Testis (tissue), 2 donors: ENCODE results near the gene NGLY1.

Source experiments
- POLR2A ChIP-seq: fragments of 450-650 bp; IDR thresholded peaks from one replicate; pipeline ENCODE4 v1.6.1; 2017; ENCODE audit warnings: antibody characterized with exemption, mild to moderate bottlenecking, moderate library complexity
- TF ChIP-seq, protein P1 (sequence below), 3 experiments: fragments of 450-650 bp in 2 of 3; fragments of 200-600 bp in 1 of 3; sonication (generic) in 1 of 3; IDR thresholded peaks; one replicate each; pipeline ENCODE4 v1.5.1; 2016 to 2019; ENCODE audit warnings: antibody characterized with exemption in 3 of 3, mild to moderate bottlenecking in 2 of 3, moderate library complexity in 1 of 3

DNA sequence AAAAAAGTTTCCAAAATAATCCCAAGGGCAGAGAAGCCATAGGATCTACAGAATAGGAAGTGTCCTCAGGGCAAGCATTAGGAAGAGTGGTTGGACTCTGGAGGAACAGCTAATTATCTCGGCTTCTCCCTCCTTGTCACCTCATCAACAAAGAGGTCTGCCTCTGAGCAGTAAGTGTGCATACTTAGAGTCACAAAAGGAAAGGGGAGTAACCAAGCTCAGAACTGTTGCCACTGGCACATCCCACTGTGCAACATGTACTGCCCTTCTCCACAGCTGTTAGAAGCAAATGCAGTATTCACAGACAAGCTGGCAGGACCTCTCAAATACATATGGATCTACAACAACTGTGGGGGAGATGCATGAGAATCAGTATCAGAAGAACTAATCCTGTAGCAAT, 31.5 kb downstream of the NGLY1 start:
- TF ChIP-seq, protein P1, sequence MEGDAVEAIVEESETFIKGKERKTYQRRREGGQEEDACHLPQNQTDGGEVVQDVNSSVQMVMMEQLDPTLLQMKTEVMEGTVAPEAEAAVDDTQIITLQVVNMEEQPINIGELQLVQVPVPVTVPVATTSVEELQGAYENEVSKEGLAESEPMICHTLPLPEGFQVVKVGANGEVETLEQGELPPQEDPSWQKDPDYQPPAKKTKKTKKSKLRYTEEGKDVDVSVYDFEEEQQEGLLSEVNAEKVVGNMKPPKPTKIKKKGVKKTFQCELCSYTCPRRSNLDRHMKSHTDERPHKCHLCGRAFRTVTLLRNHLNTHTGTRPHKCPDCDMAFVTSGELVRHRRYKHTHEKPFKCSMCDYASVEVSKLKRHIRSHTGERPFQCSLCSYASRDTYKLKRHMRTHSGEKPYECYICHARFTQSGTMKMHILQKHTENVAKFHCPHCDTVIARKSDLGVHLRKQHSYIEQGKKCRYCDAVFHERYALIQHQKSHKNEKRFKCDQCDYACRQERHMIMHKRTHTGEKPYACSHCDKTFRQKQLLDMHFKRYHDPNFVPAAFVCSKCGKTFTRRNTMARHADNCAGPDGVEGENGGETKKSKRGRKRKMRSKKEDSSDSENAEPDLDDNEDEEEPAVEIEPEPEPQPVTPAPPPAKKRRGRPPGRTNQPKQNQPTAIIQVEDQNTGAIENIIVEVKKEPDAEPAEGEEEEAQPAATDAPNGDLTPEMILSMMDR (IDR thresholded peaks at IDR 0.05), result no peak
- no peak for TF ChIP-seq POLR2A
